ENCODE measurements around the gene CYB5RL. TPM values are rescaled to one million over a fixed set of nuclear protein-coding genes. Genes with fewer than 3 reads are reported as not detected.

Gene CYB5RL
- total RNA-seq, 2 donors from 2014 or later = 8.7 to 9.0 TPM

DNA sequence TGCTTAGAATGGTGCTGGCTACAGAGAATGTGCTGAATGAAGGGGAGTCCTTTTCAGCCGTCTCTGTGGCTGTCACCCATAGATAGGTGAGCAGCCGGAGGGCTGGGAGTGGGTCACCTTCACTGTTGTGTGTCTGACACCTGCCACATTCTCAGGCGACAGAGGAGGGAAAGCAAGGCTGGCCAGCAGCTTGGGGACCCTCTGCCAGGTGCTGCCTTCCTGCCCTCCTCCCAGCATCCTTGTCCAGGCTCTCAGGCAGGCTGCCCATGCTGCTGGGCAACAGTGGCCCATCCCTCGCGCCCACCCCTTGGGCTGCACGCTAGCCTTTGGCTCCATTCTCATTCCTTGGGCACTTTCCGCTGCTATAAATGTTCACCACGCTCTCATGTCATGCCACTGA, 22.1 kb downstream of the CYB5RL start:
- DNase-seq (ENCODE audit: low spot score) (no peak), ATAC-seq (ENCODE audit: insufficient number of reproducible peaks, low FRiP score, low read depth) (no peak)
- Histone ChIP-seq H3K36me3 (peaks cover 9% of the 10 kb centered on the region), H3K27ac (no peak overlapping the region), H3K9me3 (no peaks in the 10 kb centered on the region), H3K4me3 (no peak overlapping the region), H3K27me3 (replicated peaks; ENCODE audit: insufficient read depth) (no peaks in the 10 kb centered on the region), H3K4me1 (ENCODE audit: control insufficient read depth in 1 of 2, low read depth in 2 of 2) (no peaks in the 10 kb centered on the region)
- TF ChIP-seq CTCF (IDR thresholded peaks at IDR 0.05) = no peak

GRCh38 chr1:54176621-54177327, 23.1 kb downstream of the CYB5RL start:
- no peaks in the 10 kb centered on the region for H3K4me1 ChIP-seq (ENCODE audit: control insufficient read depth in 1 of 2, low read depth in 2 of 2)
- no peak overlapping the region for H3K27ac ChIP-seq
- H3K27me3 ChIP-seq (replicated peaks; ENCODE audit: insufficient read depth) = no peaks in the 10 kb centered on the region
- ATAC-seq (ENCODE audit: insufficient number of reproducible peaks, low FRiP score, low read depth) (no peak), DNase-seq (ENCODE audit: low spot score) (no peak)
- H3K9me3 ChIP-seq = no peaks in the 10 kb centered on the region
- H3K36me3 ChIP-seq = peaks cover 9% of the 10 kb centered on the region
- no peak overlapping the region for H3K4me3 ChIP-seq
- TF ChIP-seq CTCF (IDR thresholded peaks at IDR 0.05) = no peak

- TF ChIP-seq CTCF (IDR thresholded peaks at IDR 0.05) = no peak
- H3K4me3 ChIP-seq = no peak overlapping the region
- H3K27me3 ChIP-seq (replicated peaks; ENCODE audit: insufficient read depth) = no peaks in the 10 kb centered on the region
- H3K36me3 ChIP-seq = peaks cover 9% of the 10 kb centered on the region
- ATAC-seq (ENCODE audit: insufficient number of reproducible peaks, low FRiP score, low read depth) (no peak), DNase-seq (ENCODE audit: low spot score) (no peak)
- no peaks in the 10 kb centered on the region for H3K9me3 ChIP-seq
- H3K27ac ChIP-seq = no peak overlapping the region
- no peaks in the 10 kb centered on the region for H3K4me1 ChIP-seq (ENCODE audit: control insufficient read depth in 1 of 2, low read depth in 2 of 2)
These were observed 25.7 kb downstream of the CYB5RL start for GRCh38 chr1:54174106-54174505.

DNA sequence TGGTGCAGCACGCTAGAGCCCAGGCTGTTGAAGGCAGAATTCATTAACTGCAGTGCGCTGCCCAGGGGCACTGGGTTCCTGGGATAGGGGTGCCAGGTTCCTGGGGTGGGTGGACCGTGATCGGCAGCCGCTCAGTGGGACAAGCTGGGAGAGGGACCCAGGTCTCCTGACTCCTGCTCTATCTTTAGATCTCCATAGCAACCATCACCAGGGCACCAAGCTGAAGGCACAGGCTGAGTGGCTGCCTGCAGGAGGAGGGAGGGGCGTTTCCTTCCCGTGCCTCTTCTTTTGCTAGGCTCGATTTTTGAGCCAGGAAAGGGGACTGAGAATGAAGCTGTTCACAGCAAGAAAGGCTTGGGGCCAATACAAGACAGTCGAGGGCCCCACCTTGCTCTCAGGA, 26.1 kb downstream of the CYB5RL start:
- TF ChIP-seq CTCF (IDR thresholded peaks at IDR 0.05) = no peak
- Histone ChIP-seq H3K4me3 (no peak overlapping the region), H3K27me3 (replicated peaks; ENCODE audit: insufficient read depth) (no peaks in the 10 kb centered on the region), H3K9me3 (no peaks in the 10 kb centered on the region), H3K36me3 (peaks cover 9% of the 10 kb centered on the region), H3K27ac (no peak overlapping the region), H3K4me1 (ENCODE audit: control insufficient read depth in 1 of 2, low read depth in 2 of 2) (no peaks in the 10 kb centered on the region)
- DNase-seq (ENCODE audit: low spot score) (no peak), ATAC-seq (ENCODE audit: insufficient number of reproducible peaks, low FRiP score, low read depth) (no peak)

DNA sequence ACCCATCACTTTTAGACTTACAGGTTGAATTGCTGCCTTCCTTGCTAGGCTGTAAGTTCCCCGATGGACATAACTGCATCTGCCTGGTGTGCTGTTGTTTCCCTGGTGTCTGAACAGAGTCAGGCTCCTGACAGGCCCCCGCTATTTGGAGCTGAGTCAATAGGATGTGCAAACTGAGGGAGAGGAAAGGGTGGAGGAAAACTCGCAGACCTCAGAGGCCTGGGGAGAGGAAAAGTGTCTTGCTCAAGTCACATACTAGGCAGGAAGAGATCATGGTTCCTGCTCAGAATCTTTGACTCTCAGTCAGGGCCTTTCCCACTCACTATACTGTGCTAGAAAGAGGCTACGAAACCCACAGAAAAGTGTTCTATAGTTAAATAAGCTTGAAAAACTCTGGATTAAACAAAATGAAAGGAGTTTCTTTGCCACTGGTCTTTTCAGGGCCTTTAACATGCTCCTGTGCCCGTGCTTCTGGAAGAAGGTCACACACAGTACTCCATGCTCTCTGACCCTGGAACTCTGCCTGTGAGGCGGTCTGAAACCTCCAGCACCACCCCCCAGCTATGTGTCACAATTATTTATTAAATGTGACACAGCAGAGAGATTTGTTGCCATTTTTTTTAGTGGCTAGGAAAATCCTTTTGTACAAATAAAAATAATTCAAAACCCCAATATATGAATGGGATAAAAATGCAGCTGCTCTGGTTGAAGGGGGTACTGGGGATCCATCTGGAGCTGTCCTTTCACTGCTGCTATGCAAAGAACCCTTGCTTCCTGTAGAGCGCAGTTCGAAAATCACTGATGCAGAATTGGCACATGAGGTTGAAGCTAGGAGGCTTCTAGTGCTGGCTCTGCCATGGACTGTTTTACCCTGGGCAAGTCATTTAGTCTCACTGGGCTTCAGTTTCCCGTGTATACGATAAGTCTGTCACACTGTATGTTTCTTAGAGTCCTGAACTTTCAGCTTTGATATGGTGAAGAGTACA, 26.9 kb downstream of the CYB5RL start:
- H3K27me3 ChIP-seq (replicated peaks; ENCODE audit: insufficient read depth) = no peaks in the 10 kb centered on the region
- no peaks in the 10 kb centered on the region for H3K4me1 ChIP-seq (ENCODE audit: control insufficient read depth in 1 of 2, low read depth in 2 of 2)
- DNase-seq (ENCODE audit: low spot score) = no peak
- ATAC-seq (ENCODE audit: insufficient number of reproducible peaks, low FRiP score, low read depth) = no peak
- no peaks in the 10 kb centered on the region for H3K9me3 ChIP-seq
- H3K4me3 ChIP-seq = no peak overlapping the region
- no peak overlapping the region for H3K27ac ChIP-seq
- TF ChIP-seq CTCF (IDR thresholded peaks at IDR 0.05) = no peak
- H3K36me3 ChIP-seq = peaks cover 5% of the 10 kb centered on the region
